NCI-H82 (cell line): ENCODE results near the gene PRKAG2.
"Not testable (repeated sequence)": the region's sequence is repeated elsewhere in the genome, so short reads cannot be mapped to it uniquely, and the experiment has no call there.

ENCODE experiments used
- DNase-seq: peaks from one replicate; lab custom pipeline; 2025; lab: John Stamatoyannopoulos, UW

The PRKAG2 gene

DNA sequence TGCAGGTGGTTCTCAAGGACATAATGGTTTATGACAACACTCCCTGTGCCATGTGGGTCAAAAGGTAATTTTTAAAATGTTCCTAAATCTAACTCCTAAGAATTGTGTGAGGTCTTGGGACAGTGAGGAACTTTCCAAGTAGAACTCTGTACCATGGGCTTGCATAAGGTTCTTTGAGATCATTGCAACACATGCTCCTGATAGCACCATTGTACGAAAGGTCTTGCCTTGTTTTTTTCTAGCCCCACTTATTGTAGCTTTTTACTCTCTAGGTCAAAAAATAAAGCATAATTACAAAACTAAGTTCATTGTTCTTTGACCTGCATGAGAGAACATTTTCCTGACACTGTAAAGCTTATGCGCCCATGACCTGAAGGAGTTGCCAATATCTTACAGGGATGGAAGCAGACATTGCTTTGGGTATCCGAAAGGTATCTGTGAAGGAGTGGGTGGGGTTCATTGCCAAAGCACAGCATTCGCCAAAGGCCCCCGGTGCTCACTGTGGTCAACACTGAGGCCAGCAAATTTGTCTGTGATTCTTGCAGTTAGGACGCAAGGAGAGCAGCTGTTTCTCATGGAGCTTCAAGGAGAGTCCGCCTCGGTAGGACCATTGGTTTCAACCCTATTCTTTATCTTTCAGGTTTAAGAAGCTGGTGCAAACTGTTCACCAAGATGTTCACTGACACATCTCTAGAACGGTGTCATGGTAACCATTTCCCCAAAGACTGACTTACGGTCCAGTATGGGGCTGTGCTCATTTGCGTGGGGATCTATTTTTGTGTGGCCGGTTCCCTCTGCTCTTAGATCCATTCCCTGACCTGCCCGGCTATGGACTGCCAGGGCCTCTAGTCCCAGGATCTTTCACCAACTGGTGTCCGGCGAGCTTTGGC is 7.6 kb upstream of the PRKAG2 start:
- no peak for DNase-seq

DNA sequence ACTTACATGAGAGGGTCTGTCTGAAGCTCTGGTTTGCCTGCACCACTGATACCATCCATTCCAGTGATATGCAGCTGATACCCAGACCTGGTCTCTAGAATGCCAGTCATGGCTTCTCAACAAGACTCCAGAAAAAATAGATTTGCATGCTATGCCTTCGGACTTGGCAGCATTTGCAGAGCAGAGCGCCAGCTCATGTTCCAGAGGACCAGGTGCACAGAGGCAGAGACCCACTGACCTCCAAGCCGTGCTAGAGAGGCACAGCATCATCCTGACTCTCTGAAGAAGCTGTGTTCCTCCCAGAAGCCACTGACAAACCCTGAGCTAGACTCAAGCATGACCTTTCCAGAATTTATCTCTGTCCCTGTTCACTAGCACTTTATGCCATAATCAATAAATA is 6.9 kb upstream of the PRKAG2 start:
- DNase-seq = no peak

GRCh38 chr7:151882734-151883133 is 5.8 kb upstream of the PRKAG2 start:
- no peak for DNase-seq

DNA sequence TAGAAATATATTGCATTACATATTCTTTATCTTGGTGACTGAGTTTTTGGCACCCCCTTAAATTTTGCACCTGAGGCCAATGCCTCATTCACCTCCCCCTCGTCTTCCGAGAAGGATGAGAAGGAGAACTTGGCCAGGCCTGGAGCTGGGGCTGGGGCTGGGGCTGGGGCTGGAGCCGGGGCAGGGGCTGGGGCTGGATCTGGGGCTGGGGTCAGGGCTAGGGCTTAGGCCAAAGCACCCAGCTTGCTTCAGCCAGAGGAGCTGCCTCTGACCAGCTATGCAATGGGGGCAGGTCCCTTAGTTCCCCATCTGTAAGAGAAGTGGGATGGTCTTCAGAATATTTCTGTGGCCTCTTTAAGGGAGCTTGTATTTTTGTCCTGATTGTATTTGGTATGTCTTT is 3.8 kb upstream of the PRKAG2 start:
- DNase-seq = no peak

GRCh38 chr7:151877911-151878835 is 1.3 kb upstream of the PRKAG2 start:
- no peak for DNase-seq

GRCh38 chr7:151875942-151876898 is 695 bp downstream of the PRKAG2 start:
- DNase-seq = peak; percentile 69

- not testable (repeated sequence) for DNase-seq
Observed at GRCh38 chr7:151874479-151874878, 2.4 kb downstream of the PRKAG2 start.

- DNase-seq = no peak
Observed at GRCh38 chr7:151873402-151873965, 3.4 kb downstream of the PRKAG2 start.

DNA sequence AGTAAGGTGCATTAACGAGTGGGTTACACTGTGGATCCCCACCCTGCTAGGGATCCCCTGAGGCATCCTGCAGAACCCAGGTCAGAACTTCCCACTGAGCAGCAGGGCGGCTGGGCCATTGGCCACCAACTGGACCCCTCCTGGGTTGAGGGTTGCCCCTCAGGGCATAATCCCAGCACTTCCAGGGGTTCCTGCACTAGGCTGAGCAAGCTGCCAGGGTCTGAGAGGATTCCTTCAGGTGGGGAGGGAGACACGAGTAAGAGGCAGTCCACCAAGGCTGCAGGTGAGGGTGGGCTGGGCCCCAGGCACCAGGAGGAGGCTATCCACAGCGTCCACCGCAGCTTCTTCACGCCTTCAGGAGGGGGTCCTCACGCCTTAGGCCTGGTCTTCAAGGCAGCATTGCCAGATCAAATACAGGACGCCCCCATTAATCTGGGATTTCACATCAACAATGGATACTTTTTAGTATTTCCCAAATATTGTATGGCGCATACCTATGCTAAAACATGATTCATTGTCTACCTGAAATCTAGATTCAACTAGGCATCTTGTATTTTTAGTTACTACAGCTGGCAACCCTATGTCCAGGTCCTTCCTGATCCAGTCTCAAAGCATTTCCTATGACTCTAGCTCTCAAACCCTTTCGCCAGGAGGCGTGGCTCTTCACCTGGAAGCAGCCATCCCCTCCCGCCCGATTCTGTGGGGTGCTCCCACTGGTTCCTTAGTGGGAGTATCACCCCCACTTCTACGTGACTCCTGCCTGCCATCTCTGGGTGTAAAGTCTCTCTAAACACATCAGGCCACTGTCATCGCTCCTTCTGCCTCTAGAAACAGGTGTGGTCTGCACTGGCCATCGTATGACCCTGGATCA is 4.1 kb downstream of the PRKAG2 start:
- DNase-seq = no peak

- DNase-seq = peak; percentile 6
Observed at GRCh38 chr7:151871904-151872303, 5.0 kb downstream of the PRKAG2 start.

GRCh38 chr7:151871189-151871735 is 5.7 kb downstream of the PRKAG2 start:
- DNase-seq = no peak

DNA sequence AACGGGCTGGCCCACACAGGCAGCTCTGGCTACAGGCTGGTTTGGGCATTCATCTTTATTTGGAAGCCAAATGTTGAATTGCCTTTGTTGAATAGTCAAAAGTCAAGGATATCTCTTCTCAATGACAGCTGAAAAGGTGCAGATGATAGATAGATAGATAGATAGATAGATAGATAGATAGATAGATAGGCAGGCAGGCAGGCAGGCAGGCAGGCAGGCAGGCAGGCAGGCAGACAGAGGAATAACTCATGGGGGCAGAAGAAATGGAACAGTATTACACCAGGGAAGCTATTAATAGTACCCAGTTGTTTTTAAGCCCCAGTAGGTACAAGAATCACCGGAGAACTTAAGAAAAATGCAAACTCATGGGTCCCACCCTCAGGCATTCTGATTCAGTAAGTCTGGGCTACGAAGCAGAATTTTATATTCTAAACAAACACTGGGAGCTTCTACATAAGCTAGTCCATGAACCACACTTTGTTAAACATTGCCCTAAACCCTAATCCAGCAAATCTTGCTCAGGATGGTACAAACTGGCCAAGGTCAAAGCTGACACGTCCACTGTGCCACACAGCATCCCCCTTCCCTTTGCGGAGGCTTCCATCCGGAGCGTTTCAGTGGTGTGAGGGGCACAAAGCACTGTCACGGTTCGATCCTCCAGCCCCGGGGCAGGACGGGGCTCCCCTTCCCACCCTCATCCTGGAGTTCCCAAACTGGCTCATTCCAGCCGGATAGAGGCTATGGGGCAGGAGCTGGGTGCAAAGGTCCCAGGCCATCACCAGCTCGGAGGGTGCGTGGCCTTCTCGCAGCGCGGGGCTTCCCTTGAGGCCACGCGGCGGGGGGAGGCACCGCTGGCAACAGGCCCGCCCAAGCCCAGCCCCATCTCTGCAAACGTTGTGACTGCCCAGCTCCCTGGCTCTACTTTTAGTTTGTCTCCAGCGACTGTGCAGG is 6.7 kb downstream of the PRKAG2 start:
- no peak for DNase-seq

DNA sequence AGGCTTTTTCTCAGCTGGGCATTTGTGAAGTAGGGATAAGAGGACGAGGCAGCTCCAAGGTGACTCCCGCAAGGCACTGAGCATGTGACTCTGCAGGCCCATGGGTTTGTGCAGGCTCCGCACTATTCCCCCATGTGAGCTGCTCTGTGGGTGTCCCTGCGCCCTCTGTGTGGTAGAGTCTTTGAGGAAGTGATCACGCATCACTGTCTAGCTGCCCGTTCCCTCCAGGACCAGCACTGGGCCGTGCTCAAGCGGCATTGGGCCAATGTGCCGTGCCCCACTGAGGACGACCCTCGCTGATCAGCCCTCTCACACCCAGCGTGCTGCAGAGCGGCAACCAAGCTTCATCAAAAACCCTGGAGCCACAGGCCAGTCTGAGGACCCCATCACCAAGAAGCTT is 7.5 kb downstream of the PRKAG2 start:
- DNase-seq = no peak

GRCh38 chr7:151869109-151869428 is 7.8 kb downstream of the PRKAG2 start:
- DNase-seq = no peak

DNA sequence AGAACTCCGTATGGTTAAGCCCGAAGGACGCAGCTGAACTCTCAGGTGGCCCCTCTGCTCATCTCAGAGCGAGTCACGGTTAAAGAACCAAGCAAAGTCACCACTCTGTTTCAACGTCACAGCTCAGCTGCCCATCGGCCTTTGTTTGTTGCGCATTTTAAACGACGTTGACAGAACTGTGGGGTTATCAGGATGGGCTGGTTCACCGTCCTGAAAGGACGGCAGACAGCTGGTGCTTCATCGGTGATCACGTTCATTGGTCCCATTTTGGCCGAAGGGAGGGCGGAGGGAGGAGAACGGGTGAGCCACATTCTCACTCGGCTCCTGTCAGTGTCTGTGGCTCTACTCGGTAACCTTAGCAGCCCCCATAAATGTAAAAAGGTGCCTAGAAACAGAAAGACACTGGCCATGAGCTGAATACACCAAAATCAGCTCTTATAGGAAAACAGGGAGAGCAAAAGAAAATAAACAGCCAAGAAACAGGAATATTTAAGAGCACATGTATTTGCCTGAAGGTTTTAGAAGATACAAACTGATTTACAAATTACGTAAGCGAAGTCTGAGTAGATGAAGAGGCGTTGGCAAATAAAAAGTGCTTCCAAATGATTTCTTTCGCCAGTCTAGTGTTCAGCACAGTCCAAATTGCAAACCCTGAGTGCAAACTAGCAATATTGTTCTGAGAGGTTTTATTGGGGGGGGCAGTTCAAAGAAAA is 8.4 kb downstream of the PRKAG2 start:
- DNase-seq = no peak

DNA sequence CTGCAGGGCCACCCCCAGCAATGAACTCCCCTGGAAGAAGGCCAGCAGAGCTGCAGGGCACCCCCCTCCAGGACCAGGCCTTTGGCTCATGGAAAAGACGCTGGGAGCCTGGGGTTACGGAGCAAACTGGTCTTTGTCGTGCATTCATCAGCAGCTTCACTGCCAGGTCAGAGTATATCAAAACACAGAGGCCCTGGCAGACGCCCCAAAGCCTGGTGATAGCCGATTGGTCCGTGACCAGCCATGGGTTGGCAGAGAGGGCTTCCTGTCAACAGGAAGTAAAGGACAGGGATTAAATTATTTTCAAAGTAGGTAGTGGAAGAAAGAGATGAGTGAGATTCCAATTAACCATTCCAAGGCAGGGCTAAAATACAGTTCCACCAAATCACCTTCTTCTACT is 9.0 kb downstream of the PRKAG2 start:
- no peak for DNase-seq

GRCh38 chr7:151866761-151867655 is 9.9 kb downstream of the PRKAG2 start:
- DNase-seq = no peak
